Measurements from ENCODE around the gene FAIM2. TPM values are rescaled to one million over a fixed set of nuclear protein-coding genes. Genes with fewer than 3 reads are reported as not detected.

Gene FAIM2
- total and polyA plus RNA-seq, 10 of the 15 experiments (the other 5 are each of a cell fraction or from before 2014, with no cell fraction given) = not detected

DNA sequence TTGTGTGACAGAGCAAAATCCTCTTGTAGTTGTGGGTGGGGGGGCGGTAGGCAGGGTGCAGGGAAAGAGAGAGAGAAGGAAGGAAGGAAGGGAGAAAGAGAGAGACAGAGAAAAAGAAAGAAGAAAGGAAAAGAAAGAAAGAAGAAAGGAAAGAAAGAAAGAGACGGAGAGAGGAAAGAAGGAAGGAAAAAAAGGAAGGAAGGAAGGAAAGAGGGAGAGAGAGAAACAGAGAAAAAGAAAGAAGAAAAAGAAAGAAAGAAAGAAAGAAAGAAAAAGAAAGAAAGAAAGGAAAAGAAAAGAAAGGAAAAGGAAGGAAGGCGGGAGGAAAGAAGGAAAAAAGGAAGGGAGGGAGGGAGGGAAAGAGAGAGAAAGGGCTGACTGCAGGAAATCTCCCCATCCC lies 17.6 kb upstream of the FAIM2 start (continued):
- TF ChIP-seq, protein P1, sequence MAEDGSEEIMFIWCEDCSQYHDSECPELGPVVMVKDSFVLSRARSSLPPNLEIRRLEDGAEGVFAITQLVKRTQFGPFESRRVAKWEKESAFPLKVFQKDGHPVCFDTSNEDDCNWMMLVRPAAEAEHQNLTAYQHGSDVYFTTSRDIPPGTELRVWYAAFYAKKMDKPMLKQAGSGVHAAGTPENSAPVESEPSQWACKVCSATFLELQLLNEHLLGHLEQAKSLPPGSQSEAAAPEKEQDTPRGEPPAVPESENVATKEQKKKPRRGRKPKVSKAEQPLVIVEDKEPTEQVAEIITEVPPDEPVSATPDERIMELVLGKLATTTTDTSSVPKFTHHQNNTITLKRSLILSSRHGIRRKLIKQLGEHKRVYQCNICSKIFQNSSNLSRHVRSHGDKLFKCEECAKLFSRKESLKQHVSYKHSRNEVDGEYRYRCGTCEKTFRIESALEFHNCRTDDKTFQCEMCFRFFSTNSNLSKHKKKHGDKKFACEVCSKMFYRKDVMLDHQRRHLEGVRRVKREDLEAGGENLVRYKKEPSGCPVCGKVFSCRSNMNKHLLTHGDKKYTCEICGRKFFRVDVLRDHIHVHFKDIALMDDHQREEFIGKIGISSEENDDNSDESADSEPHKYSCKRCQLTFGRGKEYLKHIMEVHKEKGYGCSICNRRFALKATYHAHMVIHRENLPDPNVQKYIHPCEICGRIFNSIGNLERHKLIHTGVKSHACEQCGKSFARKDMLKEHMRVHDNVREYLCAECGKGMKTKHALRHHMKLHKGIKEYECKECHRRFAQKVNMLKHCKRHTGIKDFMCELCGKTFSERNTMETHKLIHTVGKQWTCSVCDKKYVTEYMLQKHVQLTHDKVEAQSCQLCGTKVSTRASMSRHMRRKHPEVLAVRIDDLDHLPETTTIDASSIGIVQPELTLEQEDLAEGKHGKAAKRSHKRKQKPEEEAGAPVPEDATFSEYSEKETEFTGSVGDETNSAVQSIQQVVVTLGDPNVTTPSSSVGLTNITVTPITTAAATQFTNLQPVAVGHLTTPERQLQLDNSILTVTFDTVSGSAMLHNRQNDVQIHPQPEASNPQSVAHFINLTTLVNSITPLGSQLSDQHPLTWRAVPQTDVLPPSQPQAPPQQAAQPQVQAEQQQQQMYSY (CRISPR knock-in tag; IDR thresholded peaks at IDR 0.05) = no peak
- TF ChIP-seq GATAD2B (conservative IDR thresholded peaks at IDR 0.05; ENCODE audit: low read depth) = no peak
- TF ChIP-seq NR2C1 (IDR thresholded peaks at IDR 0.05) = no peak

- WGBS (ENCODE audit: insufficient coverage, insufficient replicate concordance, low lambda C conversion rate, missing lambda C conversion rate) = 2% methylated on average over 3 of the region's 3 CpGs
- no peak overlapping the region for H3K4me3 ChIP-seq
- H2AFZ ChIP-seq (ENCODE audit: control insufficient read depth, low read depth, low read length) = no peak overlapping the region
- H3K79me2 ChIP-seq (ENCODE audit: control insufficient read depth, insufficient read depth, low read length) = no peaks in the 10 kb centered on the region
- no peaks in the 10 kb centered on the region for H3K9me3 ChIP-seq (replicated peaks; ENCODE audit: control insufficient read depth, insufficient read depth, low read length)
- no peaks in the 10 kb centered on the region for H3K36me3 ChIP-seq (ENCODE audit: control insufficient read depth in 2 of 2, insufficient read depth in 2 of 2, low read length in 1 of 2)
- no peak for FAIRE-seq
- POLR2A ChIA-PET = no interaction called here
- H3K27ac ChIP-seq (ENCODE audit: control insufficient read depth, insufficient read depth) = no peak overlapping the region
- CTCF ChIA-PET = no interaction called here
- intact Hi-C loops (cut with micrococcal nuclease; ENCODE audit: unreplicated experiment) (no loop called here), in situ Hi-C loops (cut with MboI) (no loop called here)
- SMC1A ChIA-PET (ENCODE audit: uncharacterized antibody, unreplicated experiment) = no interaction called here
- H3K27me3 ChIP-seq (replicated peaks in 1 of 2; ENCODE audit: control insufficient read depth in 2 of 2, insufficient read depth in 2 of 2, low read length in 1 of 2) = peaks cover 1 to 2% of the 10 kb centered on the region in 2 experiments; a peak in 2 of 4 replicates
- BruUV-seq (replicated peaks) = no TSS peak
- ATAC-seq = no peak
- no peaks in the 10 kb centered on the region for H4K20me1 ChIP-seq (ENCODE audit: control insufficient read depth, insufficient read depth)
- H3K4me2 ChIP-seq (ENCODE audit: control insufficient read depth, insufficient read depth) = no peak overlapping the region
- no peaks in the 10 kb centered on the region for H3K4me1 ChIP-seq (ENCODE audit: control insufficient read depth, insufficient read depth, low read length)
- no peak overlapping the region for H3K9ac ChIP-seq (ENCODE audit: control insufficient read depth, insufficient read depth, low read length)
- no peak for DNase-seq (ENCODE audit: low read depth, low spot score)
- RAD21 ChIA-PET (ENCODE audit: unreplicated experiment) = no interaction called here
- TF ChIP-seq ASH2L (IDR thresholded peaks at IDR 0.05; ENCODE audit: borderline replicate concordance, low read depth) (no peak), TCF12 (IDR thresholded peaks at IDR 0.05; ENCODE audit: low read depth, low read length) (no peak), ZNF217 (IDR thresholded peaks at IDR 0.05) (no peak), ZBED1 (IDR thresholded peaks at IDR 0.05; ENCODE audit: borderline replicate concordance) (no peak), ESRRA (IDR thresholded peaks at IDR 0.05; ENCODE audit: low read length) (no peak), PML (IDR thresholded peaks at IDR 0.05; ENCODE audit: low read length) (no peak), BRCA1 (IDR thresholded peaks at IDR 0.05; ENCODE audit: low read depth, low read length) (no peak), SIN3A (IDR thresholded peaks at IDR 0.05; ENCODE audit: low read depth, low read length) (no peak), KLF5 (IDR thresholded peaks at IDR 0.05; ENCODE audit: partially characterized antibody) (no peak)
- TF ChIP-seq, protein P2, sequence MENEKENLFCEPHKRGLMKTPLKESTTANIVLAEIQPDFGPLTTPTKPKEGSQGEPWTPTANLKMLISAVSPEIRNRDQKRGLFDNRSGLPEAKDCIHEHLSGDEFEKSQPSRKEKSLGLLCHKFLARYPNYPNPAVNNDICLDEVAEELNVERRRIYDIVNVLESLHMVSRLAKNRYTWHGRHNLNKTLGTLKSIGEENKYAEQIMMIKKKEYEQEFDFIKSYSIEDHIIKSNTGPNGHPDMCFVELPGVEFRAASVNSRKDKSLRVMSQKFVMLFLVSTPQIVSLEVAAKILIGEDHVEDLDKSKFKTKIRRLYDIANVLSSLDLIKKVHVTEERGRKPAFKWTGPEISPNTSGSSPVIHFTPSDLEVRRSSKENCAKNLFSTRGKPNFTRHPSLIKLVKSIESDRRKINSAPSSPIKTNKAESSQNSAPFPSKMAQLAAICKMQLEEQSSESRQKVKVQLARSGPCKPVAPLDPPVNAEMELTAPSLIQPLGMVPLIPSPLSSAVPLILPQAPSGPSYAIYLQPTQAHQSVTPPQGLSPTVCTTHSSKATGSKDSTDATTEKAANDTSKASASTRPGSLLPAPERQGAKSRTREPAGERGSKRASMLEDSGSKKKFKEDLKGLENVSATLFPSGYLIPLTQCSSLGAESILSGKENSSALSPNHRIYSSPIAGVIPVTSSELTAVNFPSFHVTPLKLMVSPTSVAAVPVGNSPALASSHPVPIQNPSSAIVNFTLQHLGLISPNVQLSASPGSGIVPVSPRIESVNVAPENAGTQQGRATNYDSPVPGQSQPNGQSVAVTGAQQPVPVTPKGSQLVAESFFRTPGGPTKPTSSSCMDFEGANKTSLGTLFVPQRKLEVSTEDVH (IDR thresholded peaks at IDR 0.05; ENCODE audit: low read depth, partially characterized antibody) = no peak
- TF ChIP-seq, protein P3, sequence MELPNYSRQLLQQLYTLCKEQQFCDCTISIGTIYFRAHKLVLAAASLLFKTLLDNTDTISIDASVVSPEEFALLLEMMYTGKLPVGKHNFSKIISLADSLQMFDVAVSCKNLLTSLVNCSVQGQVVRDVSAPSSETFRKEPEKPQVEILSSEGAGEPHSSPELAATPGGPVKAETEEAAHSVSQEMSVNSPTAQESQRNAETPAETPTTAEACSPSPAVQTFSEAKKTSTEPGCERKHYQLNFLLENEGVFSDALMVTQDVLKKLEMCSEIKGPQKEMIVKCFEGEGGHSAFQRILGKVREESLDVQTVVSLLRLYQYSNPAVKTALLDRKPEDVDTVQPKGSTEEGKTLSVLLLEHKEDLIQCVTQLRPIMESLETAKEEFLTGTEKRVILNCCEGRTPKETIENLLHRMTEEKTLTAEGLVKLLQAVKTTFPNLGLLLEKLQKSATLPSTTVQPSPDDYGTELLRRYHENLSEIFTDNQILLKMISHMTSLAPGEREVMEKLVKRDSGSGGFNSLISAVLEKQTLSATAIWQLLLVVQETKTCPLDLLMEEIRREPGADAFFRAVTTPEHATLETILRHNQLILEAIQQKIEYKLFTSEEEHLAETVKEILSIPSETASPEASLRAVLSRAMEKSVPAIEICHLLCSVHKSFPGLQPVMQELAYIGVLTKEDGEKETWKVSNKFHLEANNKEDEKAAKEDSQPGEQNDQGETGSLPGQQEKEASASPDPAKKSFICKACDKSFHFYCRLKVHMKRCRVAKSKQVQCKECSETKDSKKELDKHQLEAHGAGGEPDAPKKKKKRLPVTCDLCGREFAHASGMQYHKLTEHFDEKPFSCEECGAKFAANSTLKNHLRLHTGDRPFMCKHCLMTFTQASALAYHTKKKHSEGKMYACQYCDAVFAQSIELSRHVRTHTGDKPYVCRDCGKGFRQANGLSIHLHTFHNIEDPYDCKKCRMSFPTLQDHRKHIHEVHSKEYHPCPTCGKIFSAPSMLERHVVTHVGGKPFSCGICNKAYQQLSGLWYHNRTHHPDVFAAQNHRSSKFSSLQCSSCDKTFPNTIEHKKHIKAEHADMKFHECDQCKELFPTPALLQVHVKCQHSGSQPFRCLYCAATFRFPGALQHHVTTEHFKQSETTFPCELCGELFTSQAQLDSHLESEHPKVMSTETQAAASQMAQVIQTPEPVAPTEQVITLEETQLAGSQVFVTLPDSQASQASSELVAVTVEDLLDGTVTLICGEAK (IDR thresholded peaks at IDR 0.05; ENCODE audit: borderline replicate concordance) = no peak
These were observed 17.2 kb upstream of the FAIM2 start for GRCh38 chr12:49920915-49921286.

Data from GM12878 (cell line).